ENCODE measurements around the gene DNASE1L1.

DNASE1L1 gene

GRCh38 chrX:154409222-154409871 is at the start of gene DNASE1L1:
TSS of gene DNASE1L1 (minus strand) at chrX:154409254. CDS start at chrX:154405568, 3,686 bp downstream.
- peak; percentile 89 to 94 (median 90) for DNase-seq

GRCh38 chrX:154458116-154458953 is 49.3 kb upstream of the DNASE1L1 start, which contains the start of gene PLXNA3:
TSS of gene PLXNA3 (plus strand) at chrX:154458281. CDS start at chrX:154460184, 1,903 bp downstream.
- DNase-seq: peak; percentile 60 to 81 (median 75)

GRCh38 chrX:154457491-154458115 is 48.5 kb upstream of the DNASE1L1 start:
- DNase-seq: peak; percentile 27 to 70 (median 54)

GRCh38 chrX:154452823-154453222 is 43.8 kb upstream of the DNASE1L1 start:
- DNase-seq: no peak

GRCh38 chrX:154450312-154450711 is 41.3 kb upstream of the DNASE1L1 start:
- no peak for DNase-seq

GRCh38 chrX:154449618-154450017 is 40.6 kb upstream of the DNASE1L1 start:
- no peak for DNase-seq

GRCh38 chrX:154448484-154448883 is 39.4 kb upstream of the DNASE1L1 start:
- DNase-seq: no peak

- DNase-seq: no peak
These were observed 37.4 kb upstream of the DNASE1L1 start for GRCh38 chrX:154446430-154446829.

- no peak for DNase-seq
These were observed 36.7 kb upstream of the DNASE1L1 start for GRCh38 chrX:154445776-154446175.

GRCh38 chrX:154444755-154445246 is 35.7 kb upstream of the DNASE1L1 start:
- DNase-seq: no peak

- peak; percentile 76 to 93 (median 87) for DNase-seq
These were observed 35.1 kb upstream of the DNASE1L1 start, which contains the start of gene FAM50A for GRCh38 chrX:154443992-154444754. TSS of gene FAM50A (plus strand) at chrX:154444141. CDS start at chrX:154444236, 95 bp downstream.

GRCh38 chrX:154443479-154443910 is 34.4 kb upstream of the DNASE1L1 start:
- no peak for DNase-seq

GRCh38 chrX:154441984-154442707 is 33.1 kb upstream of the DNASE1L1 start:
- DNase-seq: no peak

- no peak for DNase-seq
These were observed 32.5 kb upstream of the DNASE1L1 start for GRCh38 chrX:154441564-154441963.

- DNase-seq: no peak
These were observed 31.7 kb upstream of the DNASE1L1 start for GRCh38 chrX:154440623-154441357.

GRCh38 chrX:154439841-154440240 is 30.8 kb upstream of the DNASE1L1 start:
- no peak for DNase-seq

- DNase-seq: peak in 1 of 3 donors; percentile 8
These were observed 29.2 kb upstream of the DNASE1L1 start for GRCh38 chrX:154437971-154438893.

- DNase-seq: peak; percentile 42 to 76 (median 60)
These were observed 28.1 kb upstream of the DNASE1L1 start, which contains the start of gene GDI1 for GRCh38 chrX:154436983-154437752. TSS of gene GDI1 (plus strand) at chrX:154437154. CDS start at chrX:154437255, 101 bp downstream.

All from suppressor macrophage treated with lipopolysaccharide for 1 hour (primary cell).